Progenitor cell of endocrine pancreas (in vitro differentiated cells): ENCODE results near the gene AK1. TPM values are rescaled to one million over a fixed set of nuclear protein-coding genes. Genes with fewer than 3 reads are reported as not detected.

Experiments used
- DNase-seq: peaks from one replicate; pipeline ENCODE4 v3.0.0; 2021; ENCODE audit warnings: low spot score; ENCODE audit not compliant: unreplicated experiment
- H3K27ac Mint-ChIP-seq: 2 replicates; pipeline ENCODE4 v1.8.0; 2021; ENCODE audit warnings: mild to moderate bottlenecking, moderate library complexity, mixed read lengths
- H3K27me3 Mint-ChIP-seq: 2 replicates; pipeline ENCODE4 v1.8.0; 2021; ENCODE audit warnings: mixed read lengths
- H3K36me3 Mint-ChIP-seq: 2 replicates; pipeline ENCODE4 v1.8.0; 2022; ENCODE audit warnings: mixed read lengths; ENCODE audit not compliant: insufficient read depth
- H3K4me1 Mint-ChIP-seq: 2 replicates; pipeline ENCODE4 v1.8.0; 2021; ENCODE audit warnings: low read depth, mixed read lengths
- H3K4me3 Mint-ChIP-seq: 2 replicates; pipeline ENCODE4 v1.8.0; 2021; ENCODE audit warnings: low read depth, mild to moderate bottlenecking, moderate library complexity, mixed read lengths
- H3K9me3 Mint-ChIP-seq: 2 replicates; pipeline ENCODE4 v1.8.0; 2021; ENCODE audit warnings: low read depth, mixed read lengths
- long read RNA-seq: library from polyadenylated mRNA; unstranded; transcript quantifications from one replicate; pipeline ENCODE4 v2.0.0, GENCODE V29; 2020
- total RNA-seq: library from RNA; stranded (reverse); gene quantifications from 2 replicates; pipeline ENCODE4 v1.2.1, GENCODE V29; 2021
- TF ChIP-seq, protein P1 (sequence below): fragments of 200-600 bp; sonication (generic); IDR thresholded peaks from one replicate; pipeline ENCODE4 v1.5.0; 2021; ENCODE audit warnings: antibody characterized with exemption, mild to moderate bottlenecking; ENCODE audit not compliant: unreplicated experiment

Gene AK1, protein sequence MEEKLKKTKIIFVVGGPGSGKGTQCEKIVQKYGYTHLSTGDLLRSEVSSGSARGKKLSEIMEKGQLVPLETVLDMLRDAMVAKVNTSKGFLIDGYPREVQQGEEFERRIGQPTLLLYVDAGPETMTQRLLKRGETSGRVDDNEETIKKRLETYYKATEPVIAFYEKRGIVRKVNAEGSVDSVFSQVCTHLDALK
- 46.2 and 46.5 TPM in 2 replicates for total RNA-seq
- long read RNA-seq, transcript AK1-203 (7 exons, 2,266 nt): major isoform, 14 of 15 reads
- long read RNA-seq, partial matches to known transcripts: 0 of 15 reads
- long read RNA-seq, other reads (novel, unspliced or antisense): 1 of 15 reads

DNA sequence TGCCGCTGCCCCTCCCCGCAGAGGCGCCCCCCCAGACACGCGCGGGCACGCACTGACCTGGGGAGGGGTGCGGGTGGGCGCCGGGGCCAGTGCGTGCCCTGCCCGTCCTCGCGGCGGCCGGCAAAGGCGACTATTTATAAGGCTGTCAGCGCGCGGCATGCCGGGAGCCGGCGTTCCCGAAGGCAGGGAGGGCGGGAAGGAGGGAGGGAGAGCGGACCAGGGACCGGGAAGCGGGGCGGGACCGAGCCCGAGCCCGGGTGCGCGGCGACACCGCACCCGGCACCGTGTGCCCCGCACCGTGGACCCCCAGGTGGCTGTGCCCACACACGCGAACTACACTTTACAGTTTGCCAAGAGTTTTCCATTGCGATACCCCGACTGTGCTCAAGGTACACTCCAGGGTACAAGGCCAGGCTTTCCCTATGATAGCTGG lies at the start of gene AK1:
Gene AK1 (minus strand): TSS at position 110 of the 433 bp plus-strand sequence. CDS start 3,058 bp downstream, outside the sequence.
- Mint-ChIP-seq H3K4me1 (peaks cover 2% of the 10 kb centered on the region), H3K27ac (peak within 1 kb of the TSS; percentile 90), H3K27me3 (no peaks in the 10 kb centered on the region), H3K36me3 (no peaks in the 10 kb centered on the region), H3K9me3 (no peaks in the 10 kb centered on the region), H3K4me3 (peak within 1 kb of the TSS; percentile 81)
- TF ChIP-seq, protein P1, sequence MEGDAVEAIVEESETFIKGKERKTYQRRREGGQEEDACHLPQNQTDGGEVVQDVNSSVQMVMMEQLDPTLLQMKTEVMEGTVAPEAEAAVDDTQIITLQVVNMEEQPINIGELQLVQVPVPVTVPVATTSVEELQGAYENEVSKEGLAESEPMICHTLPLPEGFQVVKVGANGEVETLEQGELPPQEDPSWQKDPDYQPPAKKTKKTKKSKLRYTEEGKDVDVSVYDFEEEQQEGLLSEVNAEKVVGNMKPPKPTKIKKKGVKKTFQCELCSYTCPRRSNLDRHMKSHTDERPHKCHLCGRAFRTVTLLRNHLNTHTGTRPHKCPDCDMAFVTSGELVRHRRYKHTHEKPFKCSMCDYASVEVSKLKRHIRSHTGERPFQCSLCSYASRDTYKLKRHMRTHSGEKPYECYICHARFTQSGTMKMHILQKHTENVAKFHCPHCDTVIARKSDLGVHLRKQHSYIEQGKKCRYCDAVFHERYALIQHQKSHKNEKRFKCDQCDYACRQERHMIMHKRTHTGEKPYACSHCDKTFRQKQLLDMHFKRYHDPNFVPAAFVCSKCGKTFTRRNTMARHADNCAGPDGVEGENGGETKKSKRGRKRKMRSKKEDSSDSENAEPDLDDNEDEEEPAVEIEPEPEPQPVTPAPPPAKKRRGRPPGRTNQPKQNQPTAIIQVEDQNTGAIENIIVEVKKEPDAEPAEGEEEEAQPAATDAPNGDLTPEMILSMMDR: no peak
- peak; percentile 61 for DNase-seq

DNA sequence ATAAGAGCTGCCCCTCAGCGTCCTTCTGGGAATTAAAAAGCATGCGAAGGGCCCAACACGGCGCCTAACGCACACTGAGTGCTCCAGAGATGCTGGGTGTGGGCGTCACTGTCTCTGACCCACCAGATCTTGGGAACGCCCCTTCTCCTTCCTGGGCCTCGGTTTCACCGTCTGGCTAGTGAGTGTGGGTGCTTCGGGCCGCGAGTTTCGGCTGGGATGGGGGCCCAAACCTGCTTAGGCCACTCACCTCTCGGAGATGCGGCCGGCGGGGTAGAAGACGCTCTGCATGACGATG lies 49.4 kb upstream of the AK1 start:
- Mint-ChIP-seq H3K4me3 (peak overlapping the region; percentile 67), H3K4me1 (peaks cover 5% of the 10 kb centered on the region), H3K9me3 (no peaks in the 10 kb centered on the region), H3K36me3 (no peaks in the 10 kb centered on the region), H3K27ac (no peak overlapping the region), H3K27me3 (peaks cover 66% of the 10 kb centered on the region)
- TF ChIP-seq, protein P1: no peak
- no peak for DNase-seq

DNA sequence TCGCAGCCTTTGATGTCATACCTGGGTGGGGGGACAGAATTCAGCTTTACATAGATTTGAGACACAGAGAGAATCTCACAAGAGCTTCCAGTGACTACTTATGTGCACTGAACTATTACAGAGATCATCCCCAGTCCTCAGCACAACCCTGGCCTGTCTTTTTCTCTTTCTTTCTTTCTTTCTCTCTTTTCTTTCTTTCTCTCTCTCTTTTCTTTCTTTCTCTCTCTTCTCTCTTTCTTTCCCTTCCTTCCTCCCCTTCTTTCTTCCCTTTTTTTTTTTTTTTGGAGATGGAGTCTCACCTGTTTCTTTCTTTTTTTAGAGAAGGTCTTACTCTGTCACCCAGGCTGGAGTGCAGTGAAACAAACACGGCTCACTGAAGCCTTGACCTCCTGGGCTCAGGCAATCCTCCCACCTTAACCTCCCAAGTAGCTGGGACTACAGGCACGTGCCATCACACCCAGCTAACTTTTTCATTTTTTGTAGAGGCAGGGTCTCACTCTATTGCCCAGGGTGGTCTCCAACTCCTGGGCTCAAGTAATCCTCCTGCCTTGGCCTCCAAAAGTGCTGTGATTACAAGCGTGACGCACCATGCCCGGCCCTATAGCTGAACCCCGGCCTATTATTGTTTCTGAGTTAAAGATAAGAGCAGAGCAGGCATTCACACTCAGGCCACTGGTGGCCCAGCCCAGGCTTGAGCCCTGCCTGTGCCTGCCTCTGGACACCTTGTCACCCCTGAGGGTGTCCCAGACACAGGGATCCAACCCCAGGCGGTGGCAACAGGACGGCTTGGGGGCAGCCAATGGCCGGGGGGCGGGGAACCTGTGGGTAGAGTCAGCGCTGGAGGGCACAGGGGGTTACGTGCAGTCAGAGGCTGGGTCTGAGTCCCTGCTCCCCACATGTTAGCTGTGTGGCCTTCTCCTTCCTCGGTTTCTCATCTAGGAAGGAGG lies 48.8 kb upstream of the AK1 start:
- Mint-ChIP-seq H3K27ac (no peak overlapping the region), H3K4me3 (peak overlapping the region; percentile 67)

DNA sequence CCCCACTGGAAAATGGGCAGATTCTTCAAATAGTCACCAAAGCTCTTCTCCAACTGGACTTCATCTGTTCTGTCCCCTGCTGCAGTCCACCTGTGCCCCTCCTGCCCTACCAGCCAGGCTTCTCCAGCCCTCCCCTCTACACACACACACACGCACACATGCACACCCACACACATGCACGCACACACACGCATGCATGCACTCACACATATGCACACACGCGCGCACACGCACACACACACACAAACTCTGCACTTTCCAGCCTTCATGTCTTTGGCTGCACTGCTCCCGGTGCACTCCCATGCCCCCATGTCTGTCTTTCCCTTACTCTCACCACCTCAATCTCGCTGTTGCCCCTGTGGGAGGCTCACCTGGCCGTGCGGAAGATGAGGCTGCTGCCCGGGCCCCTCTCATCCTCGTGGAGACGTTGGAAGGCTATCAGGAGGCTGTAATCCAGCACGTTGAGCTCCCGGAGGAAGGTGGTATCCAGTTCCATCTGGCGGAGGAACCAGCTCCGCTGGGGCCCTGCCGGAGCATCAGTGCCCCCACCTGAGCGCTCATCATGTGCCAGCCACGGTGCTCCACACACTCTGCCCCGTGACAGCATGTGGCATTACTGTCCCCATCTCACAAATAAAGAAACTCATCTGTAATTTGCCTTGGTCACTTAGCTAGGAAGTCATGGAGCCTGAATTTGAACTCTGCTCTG lies 47.4 kb upstream of the AK1 start:
- no peak overlapping the region for H3K4me3 Mint-ChIP-seq
- H3K36me3 Mint-ChIP-seq: no peaks in the 10 kb centered on the region
- DNase-seq: no peak
- TF ChIP-seq, protein P1: no peak
- H3K9me3 Mint-ChIP-seq: no peaks in the 10 kb centered on the region
- peaks cover 58% of the 10 kb centered on the region for H3K27me3 Mint-ChIP-seq
- no peak overlapping the region for H3K27ac Mint-ChIP-seq
- H3K4me1 Mint-ChIP-seq: no peaks in the 10 kb centered on the region

More for the DNA sequence above, 48.8 kb upstream of the AK1 start:
- TF ChIP-seq, protein P1: no peak
- no peaks in the 10 kb centered on the region for H3K9me3 Mint-ChIP-seq
- peaks cover under 1% of the 10 kb centered on the region for H3K4me1 Mint-ChIP-seq
- no peak for DNase-seq
- peaks cover 62% of the 10 kb centered on the region for H3K27me3 Mint-ChIP-seq
- H3K36me3 Mint-ChIP-seq: no peaks in the 10 kb centered on the region

DNA sequence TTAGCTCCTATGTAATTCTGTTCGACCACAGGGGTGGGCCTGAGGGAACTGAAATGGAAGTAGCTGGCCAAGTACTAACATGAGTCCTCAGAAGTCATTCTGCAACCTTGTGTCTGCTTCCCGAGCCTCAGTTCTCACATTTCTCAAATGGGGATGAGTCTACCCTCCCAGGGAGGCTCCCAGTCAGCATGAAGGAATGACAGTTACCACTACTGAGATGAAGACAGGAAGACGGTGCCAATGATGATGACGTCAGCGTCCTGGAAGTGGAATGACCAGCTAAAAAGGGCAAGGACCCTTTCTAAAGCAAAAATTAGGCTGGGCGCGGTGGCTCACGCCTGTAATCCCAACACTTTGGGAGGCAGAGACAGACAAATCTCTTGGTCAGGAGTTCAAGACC lies 46.3 kb upstream of the AK1 start:
- Mint-ChIP-seq H3K36me3 (no peaks in the 10 kb centered on the region), H3K27ac (no peak overlapping the region), H3K4me1 (no peaks in the 10 kb centered on the region), H3K9me3 (no peaks in the 10 kb centered on the region), H3K4me3 (no peak overlapping the region), H3K27me3 (peaks cover 55% of the 10 kb centered on the region)
- TF ChIP-seq, protein P1: no peak
- no peak for DNase-seq
